ENCODE data around the gene SPDYE8.
"Not testable (repeated sequence)": the region's sequence is repeated elsewhere in the genome, so short reads cannot be mapped to it uniquely, and the experiment has no call there.

GRCh38 chr7:72995484-72995883 is 34.1 kb downstream of the SPDYE8 start:
- TF ChIP-seq CTCF (IDR thresholded peaks at IDR 0.05; ENCODE audit: insufficient read depth, low read depth, low read length); EZH2 (IDR thresholded peaks at IDR 0.05; ENCODE audit: insufficient read depth, low read length): not testable (repeated sequence)
